ENCODE data around the gene ZCCHC9. TPM values are rescaled to one million over a fixed set of nuclear protein-coding genes. Genes with fewer than 3 reads are reported as not detected.
"Not testable (repeated sequence)": the region's sequence is repeated elsewhere in the genome, so short reads cannot be mapped to it uniquely, and the experiment has no call there.

ZCCHC9 gene
- total RNA-seq, 6 experiments from 2014 or later, result 14.9 to 19.1 (median 17.2) TPM

DNA sequence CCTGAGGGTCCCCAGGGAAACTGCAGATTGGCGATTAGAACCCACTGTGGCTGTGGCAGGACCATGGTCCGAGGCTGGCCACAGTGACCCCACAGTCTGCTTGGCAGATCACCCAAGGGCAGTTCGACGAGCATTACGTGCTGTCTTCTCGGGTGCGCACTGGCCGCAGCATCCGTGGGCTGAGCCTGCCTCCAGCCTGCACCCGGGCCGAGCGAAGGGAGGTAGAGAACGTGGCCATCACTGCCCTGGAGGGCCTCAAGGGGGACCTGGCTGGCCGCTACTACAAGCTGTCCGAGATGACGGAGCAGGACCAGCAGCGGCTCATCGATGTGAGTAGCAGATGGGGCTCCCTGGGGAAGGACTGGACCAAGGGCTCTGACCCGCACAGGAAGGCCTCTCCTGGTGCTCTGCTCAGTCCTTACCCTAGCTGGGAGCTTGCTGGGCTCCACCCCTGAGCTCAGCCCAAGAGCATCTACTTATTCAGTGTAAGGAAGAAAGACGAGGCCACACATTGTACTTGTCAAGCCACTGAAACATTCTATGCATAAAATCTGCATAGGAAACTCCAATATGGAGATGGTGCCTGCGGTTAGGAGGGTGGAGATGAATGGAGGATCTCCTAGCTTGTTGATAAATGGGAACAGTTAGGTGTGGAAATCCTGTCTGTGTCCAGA is 46.4 kb upstream of the ZCCHC9 start:
- H3K9me3 ChIP-seq, result no peaks in the 10 kb centered on the region
- no peak for TF ChIP-seq POLR2A (IDR thresholded peaks at IDR 0.05)
- no peak for TF ChIP-seq CTCF (IDR thresholded peaks at IDR 0.05)
- no peak overlapping the region for H3K27ac ChIP-seq
- WGBS (ENCODE audit: insufficient coverage, low coverage, low lambda C conversion rate, missing lambda C conversion rate), result 100% methylated on average over 2 of the region's 21 CpGs
- no peaks in the 10 kb centered on the region for H3K36me3 ChIP-seq
- intact Hi-C loops (cut with DNase I), result no loop called here
- no peaks in the 10 kb centered on the region for H3K27me3 ChIP-seq
- DNase-seq, result no peak
- H3K4me1 ChIP-seq, result no peaks in the 10 kb centered on the region
- H3K4me3 ChIP-seq, result no peak overlapping the region
- ATAC-seq, result peak in 1 of 4 donors; percentile 34

DNA sequence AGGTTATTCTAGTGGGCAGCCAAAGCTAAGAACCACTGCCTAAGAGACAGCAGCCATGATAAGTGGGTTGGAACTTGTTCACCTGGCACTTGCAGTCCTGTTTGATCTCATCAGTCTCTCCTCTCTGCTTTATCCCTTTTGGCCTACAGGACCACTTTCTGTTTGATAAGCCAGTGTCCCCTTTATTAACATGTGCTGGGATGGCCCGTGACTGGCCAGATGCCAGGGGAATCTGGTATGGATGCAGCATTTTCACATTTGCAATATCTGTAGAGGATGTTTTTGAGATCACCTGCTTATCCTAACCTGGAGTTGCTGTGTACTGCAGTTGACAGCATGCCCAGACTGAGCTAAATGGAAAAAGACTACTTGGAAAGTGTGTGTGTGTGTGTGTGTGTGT is 44.6 kb upstream of the ZCCHC9 start:
- Histone ChIP-seq H3K4me1 (no peaks in the 10 kb centered on the region), H3K36me3 (no peaks in the 10 kb centered on the region)
- TF ChIP-seq POLR2A (IDR thresholded peaks at IDR 0.05), result no peak
- TF ChIP-seq CTCF (IDR thresholded peaks at IDR 0.05), result no peak

GRCh38 chr5:81262796-81263195 is 38.6 kb upstream of the ZCCHC9 start:
- intact Hi-C loops (cut with DNase I); H3K36me3 ChIP-seq; H3K27me3 ChIP-seq; H3K9me3 ChIP-seq; H3K4me3 ChIP-seq; DNase-seq; H3K4me1 ChIP-seq; ATAC-seq; H3K27ac ChIP-seq: not testable (repeated sequence)
- WGBS (ENCODE audit: insufficient coverage, low coverage, low lambda C conversion rate, missing lambda C conversion rate), result 100% methylated on average over 1 of the region's 1 CpG

More for the DNA sequence above, 44.6 kb upstream of the ZCCHC9 start:
- H3K27ac ChIP-seq, result no peak overlapping the region
- H3K27me3 ChIP-seq, result no peaks in the 10 kb centered on the region
- no peaks in the 10 kb centered on the region for H3K9me3 ChIP-seq
- DNase-seq (no peak), ATAC-seq (no peak)
- no peak overlapping the region for H3K4me3 ChIP-seq
- WGBS (ENCODE audit: insufficient coverage, low coverage, low lambda C conversion rate, missing lambda C conversion rate), result 100% methylated on average over 1 of the region's 1 CpG
- intact Hi-C loops (cut with DNase I), result no loop called here

DNA sequence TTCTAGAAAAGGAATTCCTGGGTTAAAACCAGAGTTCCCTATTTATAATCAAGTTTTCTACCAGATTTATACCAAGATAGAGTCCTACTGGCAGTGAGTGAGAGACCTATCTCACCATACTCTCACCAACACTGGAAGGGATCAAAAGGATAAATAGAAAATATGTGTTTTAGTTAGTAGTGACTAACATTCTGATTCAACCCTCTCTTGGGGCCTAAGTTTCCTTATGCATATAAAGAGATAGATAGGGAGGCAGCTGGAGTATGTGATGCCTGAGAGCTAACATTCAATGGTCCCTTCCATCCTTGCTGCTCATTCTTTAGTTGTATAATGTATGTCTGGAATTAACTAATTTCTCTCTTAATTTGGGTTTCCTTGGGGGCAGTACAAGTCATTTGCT is 36.3 kb upstream of the ZCCHC9 start:
- peaks cover 0 to 8% (median 0%) of the 10 kb centered on the region in 4 donors for H3K4me1 ChIP-seq
- H3K9me3 ChIP-seq, result no peaks in the 10 kb centered on the region
- no peaks in the 10 kb centered on the region for H3K27me3 ChIP-seq
- ATAC-seq (no peak), DNase-seq (no peak)
- TF ChIP-seq CTCF (IDR thresholded peaks at IDR 0.05), result no peak
- no peak for TF ChIP-seq POLR2A (IDR thresholded peaks at IDR 0.05)
- H3K27ac ChIP-seq, result no peak overlapping the region
- intact Hi-C loops (cut with DNase I), result no loop called here
- H3K36me3 ChIP-seq, result no peaks in the 10 kb centered on the region
- no peak overlapping the region for H3K4me3 ChIP-seq

GRCh38 chr5:81268521-81269196 is 32.7 kb upstream of the ZCCHC9 start:
- DNase-seq (no peak), ATAC-seq (peak in 2 of 4 donors; percentile 36 to 90)
- H3K4me3 ChIP-seq, result no peak overlapping the region
- no peak overlapping the region for H3K27ac ChIP-seq
- H3K9me3 ChIP-seq, result no peaks in the 10 kb centered on the region
- no peaks in the 10 kb centered on the region for H3K36me3 ChIP-seq
- intact Hi-C loops (cut with DNase I), result no loop called here
- H3K4me1 ChIP-seq, result peaks cover 0 to 8% (median 0%) of the 10 kb centered on the region in 4 donors
- 72% methylated on average over 3 of the region's 3 CpGs for WGBS (ENCODE audit: insufficient coverage, low coverage, low lambda C conversion rate, missing lambda C conversion rate)
- H3K27me3 ChIP-seq, result no peaks in the 10 kb centered on the region
- TF ChIP-seq POLR2A (IDR thresholded peaks at IDR 0.05) (no peak), CTCF (IDR thresholded peaks at IDR 0.05) (no peak)

Data from right lobe of liver (tissue), 6 donors.